Fibroblast of lung (primary cell): ENCODE data around the gene EOGT.

ENCODE experiments used
- CTCF ChIP-seq, 2 donors: IDR thresholded peaks in 1 of 2; conservative IDR thresholded peaks in 1 of 2; 1 replicate in 1 of 2; 2 replicates in 1 of 2; pipeline ENCODE4 v1.5.1; 2011 to 2012; ENCODE audit warnings: low read length in 2 of 2, control low read depth in 1 of 2, inconsistent platforms in 1 of 2, low read depth in 1 of 2, mild to moderate bottlenecking in 1 of 2
- EZH2 ChIP-seq: IDR thresholded peaks from 2 replicates; pipeline ENCODE4 v1.5.1; 2012; ENCODE audit warnings: low read length, control low read depth, mild to moderate bottlenecking; ENCODE audit errors: missing control alignments

- TF ChIP-seq CTCF (conservative IDR thresholded peaks at IDR 0.05 in 1 of 2, IDR thresholded peaks at IDR 0.05 in 1 of 2; ENCODE audit: low read depth in 1 of 2, low read length in 2 of 2): no peak
- no peak for TF ChIP-seq EZH2
Observed at GRCh38 chr3:68987322-68987721, 26.2 kb downstream of the EOGT start.
